ENCODE measurements around the gene ATF7IP. TPM values are rescaled to one million over a fixed set of nuclear protein-coding genes. Genes with fewer than 3 reads are reported as not detected.

The ATF7IP gene
- polyA plus RNA-seq, 10 donors = 29.6 to 41.1 (median 33.9) TPM

Other genes with a start within 250 kb of the ATF7IP start
- gene PLBD1, start 202.2 kb downstream of the ATF7IP start, polyA plus RNA-seq (ENCODE audit: insufficient read length in 10 of 10) = 10 to 100 TPM; 22.4 to 28.0 (median 24.2) TPM